Transverse colon (tissue), 3 donors: Measurements from ENCODE around the gene GRAMD1B.
"Not testable (repeated sequence)": the region's sequence is repeated elsewhere in the genome, so short reads cannot be mapped to it uniquely, and the experiment has no call there.

Source experiments
- POLR2A ChIP-seq: fragments of 450-650 bp; IDR thresholded peaks from one replicate; pipeline ENCODE4 v1.6.1; 2016; ENCODE audit warnings: antibody characterized with exemption, mild to moderate bottlenecking, moderate library complexity
- TF ChIP-seq, protein P1 (sequence below), 5 experiments: fragments of 200-600 bp in 3 of 5; fragments of 450-650 bp in 2 of 5; sonication (generic) in 3 of 5; IDR thresholded peaks; 1 replicate in 2 of 5; 2 replicates in 3 of 5; pipeline ENCODE4 v1.5.1; 2016 to 2017; ENCODE audit warnings: antibody characterized with exemption in 5 of 5, inconsistent platforms in 3 of 5, mild to moderate bottlenecking in 2 of 5, moderate library complexity in 1 of 5

DNA sequence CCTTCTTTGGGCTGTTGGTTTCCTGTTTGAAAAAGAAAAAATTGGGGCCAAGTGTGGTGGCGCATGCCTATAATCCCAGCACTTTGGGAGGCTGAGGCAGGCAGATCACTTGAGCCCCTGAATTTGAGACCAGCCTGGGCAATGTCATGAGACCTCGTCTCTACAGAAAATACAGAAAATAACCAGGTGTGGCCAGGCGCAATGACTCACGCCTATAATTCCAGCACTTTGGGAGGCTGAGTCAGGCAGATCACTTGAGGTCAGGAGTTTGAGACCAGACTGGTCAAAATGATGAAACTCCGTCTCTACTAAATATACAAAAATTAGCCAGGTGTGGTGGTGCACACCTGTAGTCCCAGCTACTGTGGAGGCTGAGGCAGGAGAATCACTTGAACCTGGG lies 26.4 kb downstream of the GRAMD1B start:
- TF ChIP-seq POLR2A, result not testable (repeated sequence)
- TF ChIP-seq, protein P1, sequence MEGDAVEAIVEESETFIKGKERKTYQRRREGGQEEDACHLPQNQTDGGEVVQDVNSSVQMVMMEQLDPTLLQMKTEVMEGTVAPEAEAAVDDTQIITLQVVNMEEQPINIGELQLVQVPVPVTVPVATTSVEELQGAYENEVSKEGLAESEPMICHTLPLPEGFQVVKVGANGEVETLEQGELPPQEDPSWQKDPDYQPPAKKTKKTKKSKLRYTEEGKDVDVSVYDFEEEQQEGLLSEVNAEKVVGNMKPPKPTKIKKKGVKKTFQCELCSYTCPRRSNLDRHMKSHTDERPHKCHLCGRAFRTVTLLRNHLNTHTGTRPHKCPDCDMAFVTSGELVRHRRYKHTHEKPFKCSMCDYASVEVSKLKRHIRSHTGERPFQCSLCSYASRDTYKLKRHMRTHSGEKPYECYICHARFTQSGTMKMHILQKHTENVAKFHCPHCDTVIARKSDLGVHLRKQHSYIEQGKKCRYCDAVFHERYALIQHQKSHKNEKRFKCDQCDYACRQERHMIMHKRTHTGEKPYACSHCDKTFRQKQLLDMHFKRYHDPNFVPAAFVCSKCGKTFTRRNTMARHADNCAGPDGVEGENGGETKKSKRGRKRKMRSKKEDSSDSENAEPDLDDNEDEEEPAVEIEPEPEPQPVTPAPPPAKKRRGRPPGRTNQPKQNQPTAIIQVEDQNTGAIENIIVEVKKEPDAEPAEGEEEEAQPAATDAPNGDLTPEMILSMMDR (IDR thresholded peaks at IDR 0.05), result not testable (repeated sequence)
